CD4-positive, alpha-beta T cell (primary cell): Measurements from ENCODE around the gene GORASP1. TPM values are rescaled to one million over a fixed set of nuclear protein-coding genes. Genes with fewer than 3 reads are reported as not detected.

ENCODE experiments used
- ATAC-seq: fragments of 200-7000 bp; cut with Tn5 transposase; one replicate; pipeline ENCODE4 v1.10.0; 2022; ENCODE audit warnings: mild to moderate bottlenecking; ENCODE audit not compliant: poor library complexity
- CTCF ChIA-PET: fragments of 350-600 bp; sonication (Branson Sonifier 250); formaldehyde crosslinking; loops from one replicate; lab custom pipeline; 2021; ENCODE audit warnings: antibody characterized with exemption, inconsistent platforms; lab: Charles Lee
- POLR2A ChIA-PET: fragments of 350-600 bp; sonication (Branson Sonifier 250); formaldehyde crosslinking; loops from one replicate; lab custom pipeline; 2021; ENCODE audit warnings: antibody characterized with exemption, inconsistent platforms; lab: Charles Lee
- DNase-seq, 14 experiments: peaks; one replicate each; pipeline ENCODE4 v3.0.0-alpha.2; 2013 to 2020; ENCODE audit warnings: mixed read lengths in 2 of 14
- H3K27ac ChIP-seq, 2 donors: one replicate each; pipeline versions ENCODE4 v1.5.1 to v1.7.0; 2013; ENCODE audit warnings: low read length in 2 of 2, low read depth in 1 of 2, mild to moderate bottlenecking in 1 of 2
- H3K27me3 ChIP-seq, 2 experiments: 1 replicate in 1 of 2; 2 replicates in 1 of 2; pipeline versions ENCODE4 v1.6.1 to v1.7.0; 2013; ENCODE audit warnings: low read length in 2 of 2, control low read depth in 1 of 2, mild to moderate bottlenecking in 1 of 2, moderate library complexity in 1 of 2; ENCODE audit not compliant: insufficient read depth in 2 of 2, control insufficient read depth in 1 of 2
- H3K36me3 ChIP-seq: one replicate; pipeline ENCODE4 v1.6.1; 2013; ENCODE audit warnings: low read length, control low read depth; ENCODE audit not compliant: insufficient read depth
- H3K4me1 ChIP-seq: one replicate; pipeline ENCODE4 v1.6.1; 2013; ENCODE audit warnings: low read length, control low read depth; ENCODE audit not compliant: insufficient read depth
- H3K4me3 ChIP-seq: one replicate; pipeline ENCODE4 v1.5.1; 2013; ENCODE audit warnings: mild to moderate bottlenecking, low read length, moderate library complexity
- H3K9me3 ChIP-seq, 2 experiments: 1 replicate in 1 of 2; 2 replicates in 1 of 2; pipeline versions ENCODE4 v1.6.1 to v1.7.0; 2013; ENCODE audit warnings: low read length in 2 of 2, mild to moderate bottlenecking in 2 of 2, control low read depth in 1 of 2, moderate library complexity in 1 of 2; ENCODE audit not compliant: control insufficient read depth in 1 of 2, insufficient read depth in 1 of 2
- H3K27ac Mint-ChIP-seq: one replicate; pipeline ENCODE4 v1.8.0; 2020; ENCODE audit warnings: mixed read lengths
- H3K27me3 Mint-ChIP-seq: one replicate; pipeline ENCODE4 v1.8.0; 2021; ENCODE audit warnings: mixed read lengths
- H3K36me3 Mint-ChIP-seq: one replicate; pipeline ENCODE4 v1.8.0; 2021; ENCODE audit warnings: low read depth, mixed read lengths
- H3K4me1 Mint-ChIP-seq: one replicate; pipeline ENCODE4 v1.8.0; 2021; ENCODE audit warnings: low read depth, mixed read lengths
- H3K4me3 Mint-ChIP-seq: one replicate; pipeline ENCODE4 v1.8.0; 2020; ENCODE audit warnings: mild to moderate bottlenecking, mixed read lengths
- H3K9me3 Mint-ChIP-seq: one replicate; pipeline ENCODE4 v1.8.0; 2020; ENCODE audit warnings: mixed read lengths
- intact Hi-C, 2 experiments: fragments of 100-400 bp; cut with DNase I in 1 of 2; cut with micrococcal nuclease in 1 of 2; formaldehyde crosslinking; loops; one replicate each; pipeline versions ENCODE4 v1.15.1 to v1.9.0; 2023 to 2025; cut with DNase I, micrococcal nuclease
- total RNA-seq, 174 experiments: library from RNA in 2 of 174; stranded (reverse) in 2 of 174; gene quantifications; one replicate each; pipeline ENCODE4 v1.2.3 and lab custom pipeline; 2021 to 2026
- TF ChIP-seq, protein P1 (sequence below): fragments of 200-600 bp; IDR thresholded peaks from one replicate; pipeline ENCODE4 v1.8.0; 2022; ENCODE audit warnings: antibody characterized with exemption, mild to moderate bottlenecking

GORASP1 gene
- total RNA-seq, 2 experiments from 2014 or later, result 29.1 to 31.5 TPM

DNA sequence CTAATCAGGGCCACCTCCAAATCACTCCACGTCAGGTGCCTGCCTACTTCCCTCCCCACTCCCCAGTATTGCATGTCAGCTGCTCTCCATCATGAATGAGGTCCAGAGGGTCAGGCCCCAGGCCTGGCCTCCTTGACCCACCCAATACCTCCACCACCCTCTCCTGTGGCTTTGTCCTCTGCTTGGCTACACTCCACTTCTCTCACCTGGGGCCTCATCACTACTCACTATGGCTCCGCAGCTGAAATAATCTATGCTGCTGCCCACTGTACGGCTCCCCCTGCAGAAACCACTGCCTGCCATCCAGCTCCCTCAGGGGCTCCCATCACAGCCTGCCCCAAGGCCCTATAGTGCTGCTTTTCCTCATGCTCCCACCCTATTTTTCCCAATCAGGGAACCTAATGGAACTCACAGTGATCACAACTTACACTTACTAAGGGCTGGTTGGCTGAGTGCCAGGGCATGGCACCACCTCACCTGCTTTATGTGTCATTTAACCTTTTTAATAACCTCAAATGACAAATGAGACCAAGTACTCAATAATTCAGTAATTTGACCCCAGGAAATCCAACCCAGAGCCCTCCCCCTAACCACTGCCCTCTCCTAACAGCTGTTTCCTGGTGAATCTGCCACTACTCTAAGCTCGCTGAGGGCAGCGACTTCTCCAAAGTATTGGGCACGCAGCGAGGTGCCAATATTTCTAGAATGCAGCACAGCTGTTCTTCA is 2.3 kb downstream of the GORASP1 start:
- CTCF ChIA-PET, result interaction anchor here (1.1 to 4.8 kb wide), 2 partner anchors 183 to 186 kb away, joined by 5 to 24 read pairs; no protein-coding TSS in a partner anchor
- peak in 3 of 14 experiments; percentile 26 to 67 (median 37) for DNase-seq
- no peak for ATAC-seq
- no peaks in the 10 kb centered on the region for H3K9me3 ChIP-seq
- peaks cover 11% of the 10 kb centered on the region for H3K36me3 ChIP-seq
- no peaks in the 10 kb centered on the region for H3K9me3 Mint-ChIP-seq
- H3K27ac ChIP-seq, result no peak overlapping the region
- TF ChIP-seq, protein P1, sequence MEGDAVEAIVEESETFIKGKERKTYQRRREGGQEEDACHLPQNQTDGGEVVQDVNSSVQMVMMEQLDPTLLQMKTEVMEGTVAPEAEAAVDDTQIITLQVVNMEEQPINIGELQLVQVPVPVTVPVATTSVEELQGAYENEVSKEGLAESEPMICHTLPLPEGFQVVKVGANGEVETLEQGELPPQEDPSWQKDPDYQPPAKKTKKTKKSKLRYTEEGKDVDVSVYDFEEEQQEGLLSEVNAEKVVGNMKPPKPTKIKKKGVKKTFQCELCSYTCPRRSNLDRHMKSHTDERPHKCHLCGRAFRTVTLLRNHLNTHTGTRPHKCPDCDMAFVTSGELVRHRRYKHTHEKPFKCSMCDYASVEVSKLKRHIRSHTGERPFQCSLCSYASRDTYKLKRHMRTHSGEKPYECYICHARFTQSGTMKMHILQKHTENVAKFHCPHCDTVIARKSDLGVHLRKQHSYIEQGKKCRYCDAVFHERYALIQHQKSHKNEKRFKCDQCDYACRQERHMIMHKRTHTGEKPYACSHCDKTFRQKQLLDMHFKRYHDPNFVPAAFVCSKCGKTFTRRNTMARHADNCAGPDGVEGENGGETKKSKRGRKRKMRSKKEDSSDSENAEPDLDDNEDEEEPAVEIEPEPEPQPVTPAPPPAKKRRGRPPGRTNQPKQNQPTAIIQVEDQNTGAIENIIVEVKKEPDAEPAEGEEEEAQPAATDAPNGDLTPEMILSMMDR, result no peak
- no peak overlapping the region for H3K4me3 ChIP-seq
- no peaks in the 10 kb centered on the region for H3K27me3 ChIP-seq
- peak overlapping the region; percentile 61 for H3K27ac Mint-ChIP-seq
- peaks cover 66% of the 10 kb centered on the region for H3K4me1 Mint-ChIP-seq
- H3K4me1 ChIP-seq, result peaks cover 63% of the 10 kb centered on the region
- peak overlapping the region; percentile 83 for H3K4me3 Mint-ChIP-seq
- no peaks in the 10 kb centered on the region for H3K27me3 Mint-ChIP-seq
- H3K36me3 Mint-ChIP-seq, result peaks cover 17% of the 10 kb centered on the region
- POLR2A ChIA-PET, result interaction anchor here (0.7 to 1.3 kb wide), 2 partner anchors 53 to 271 kb away, joined by 3 read pairs; no protein-coding TSS in a partner anchor
- intact Hi-C loops, result loop anchor here (2.0 to 5.0 kb wide), 3 partner anchors 52 to 277 kb away; partner anchors contain the start of genes SLC25A38 (in 1 of the 2) and WDR48 (in 1 of the 2)

DNA sequence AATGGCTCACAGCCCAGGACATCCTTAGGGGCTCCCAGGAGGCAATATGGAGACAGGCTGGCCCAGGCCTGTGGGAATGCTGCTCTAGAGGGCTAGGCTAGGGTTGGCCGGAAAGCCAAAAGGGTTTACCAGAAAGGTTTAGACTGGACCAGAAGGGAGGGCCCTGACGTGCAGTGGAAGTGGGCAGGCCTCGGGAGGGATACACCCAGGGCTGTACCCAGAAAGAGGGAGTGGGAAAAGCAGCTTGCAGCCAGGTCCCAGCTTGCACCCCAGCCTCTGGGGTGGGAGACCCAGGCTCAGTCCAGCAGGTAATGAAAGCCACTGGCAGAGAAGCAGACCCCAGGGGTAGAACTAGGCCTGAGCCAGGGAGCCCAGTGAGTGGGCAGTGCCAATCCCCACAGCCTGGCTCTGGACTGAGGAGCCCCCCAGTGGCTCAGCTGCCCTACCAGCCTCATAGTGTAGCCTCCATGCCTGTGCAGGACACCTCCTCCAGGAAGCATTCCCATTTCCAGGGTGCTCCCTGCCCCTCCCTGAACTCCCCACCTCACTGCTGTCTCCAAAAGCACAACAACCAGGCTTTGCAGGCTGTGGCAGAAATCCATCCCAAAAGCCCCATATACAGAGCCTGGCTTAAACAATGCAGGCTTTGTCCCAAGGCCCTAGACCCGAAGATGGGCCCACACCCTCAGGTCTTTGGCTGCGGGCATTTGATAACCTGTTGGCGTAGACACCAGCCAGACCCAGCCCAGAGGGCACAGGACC is 3.5 kb downstream of the GORASP1 start:
- Mint-ChIP-seq H3K9me3 (no peaks in the 10 kb centered on the region), H3K4me1 (peaks cover 64% of the 10 kb centered on the region), H3K36me3 (peaks cover 26% of the 10 kb centered on the region), H3K27ac (peak overlapping the region; percentile 61), H3K27me3 (no peaks in the 10 kb centered on the region), H3K4me3 (peak overlapping the region; percentile 8)
- no peak overlapping the region for H3K4me3 ChIP-seq
- DNase-seq (no peak), ATAC-seq (no peak)
- peaks cover 21% of the 10 kb centered on the region for H3K36me3 ChIP-seq
- ChIA-PET POLR2A (no interaction called here), CTCF (interaction anchor here (4.8 kb wide), 1 partner anchor 184 kb away, joined by 24 read pairs; no protein-coding TSS in a partner anchor)
- peak overlapping the region in 1 of 2 donors; percentile 34 for H3K27ac ChIP-seq
- TF ChIP-seq, protein P1, result no peak
- H3K4me1 ChIP-seq, result peaks cover 60% of the 10 kb centered on the region
- no peaks in the 10 kb centered on the region for H3K27me3 ChIP-seq
- no peaks in the 10 kb centered on the region for H3K9me3 ChIP-seq
- intact Hi-C loops, result loop anchor here (2.0 to 5.0 kb wide), 2 partner anchors 51 to 273 kb away; partner anchors contain the start of gene WDR48 (in 1 of the 2)

DNA sequence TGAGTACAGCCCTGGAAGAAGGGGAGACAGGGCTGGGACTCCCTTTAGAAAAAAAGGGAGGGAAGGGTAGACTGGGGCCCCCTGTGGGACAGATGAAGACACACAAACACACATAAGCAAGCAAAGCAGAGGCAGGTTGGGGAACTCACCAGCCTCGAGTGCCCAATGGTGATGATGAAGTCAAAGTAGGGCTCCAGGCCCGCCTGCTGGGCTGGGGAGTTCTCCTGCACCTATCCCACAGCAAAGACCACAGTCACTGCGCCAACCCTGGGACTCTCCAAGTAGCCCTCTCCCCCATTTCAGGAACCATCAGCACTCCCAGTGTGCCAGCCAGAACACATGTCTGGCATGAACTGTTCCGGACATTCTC is 4.1 kb downstream of the GORASP1 start:
- TF ChIP-seq, protein P1, result no peak
- intact Hi-C loops, result loop anchor here in 1 of 2 experiments (5.0 kb wide), 1 partner anchor 274 kb away; no protein-coding TSS in a partner anchor
- H3K4me1 Mint-ChIP-seq, result peaks cover 57% of the 10 kb centered on the region
- no peaks in the 10 kb centered on the region for H3K27me3 Mint-ChIP-seq
- peak overlapping the region in 1 of 2 donors; percentile 41 for H3K27ac ChIP-seq
- ChIA-PET POLR2A (no interaction called here), CTCF (interaction anchor here (4.8 kb wide), 1 partner anchor 185 kb away, joined by 24 read pairs; no protein-coding TSS in a partner anchor)
- peak overlapping the region; percentile 61 for H3K27ac Mint-ChIP-seq
- peak overlapping the region; percentile 18 for H3K4me3 Mint-ChIP-seq
- H3K9me3 ChIP-seq, result no peaks in the 10 kb centered on the region
- H3K36me3 ChIP-seq, result peaks cover 28% of the 10 kb centered on the region
- H3K36me3 Mint-ChIP-seq, result peaks cover 28% of the 10 kb centered on the region
- peaks cover 54% of the 10 kb centered on the region for H3K4me1 ChIP-seq
- DNase-seq (peak in 2 of 14 experiments; percentile 29 to 46), ATAC-seq (no peak)
- H3K9me3 Mint-ChIP-seq, result no peaks in the 10 kb centered on the region
- no peak overlapping the region for H3K4me3 ChIP-seq
- H3K27me3 ChIP-seq, result no peaks in the 10 kb centered on the region
